ENCODE measurements around the gene DNAH1. TPM values are rescaled to one million over a fixed set of nuclear protein-coding genes. Genes with fewer than 3 reads are reported as not detected.

Gene DNAH1
- total RNA-seq, 1 experiment from 2014 or later = 5.5 TPM

DNA sequence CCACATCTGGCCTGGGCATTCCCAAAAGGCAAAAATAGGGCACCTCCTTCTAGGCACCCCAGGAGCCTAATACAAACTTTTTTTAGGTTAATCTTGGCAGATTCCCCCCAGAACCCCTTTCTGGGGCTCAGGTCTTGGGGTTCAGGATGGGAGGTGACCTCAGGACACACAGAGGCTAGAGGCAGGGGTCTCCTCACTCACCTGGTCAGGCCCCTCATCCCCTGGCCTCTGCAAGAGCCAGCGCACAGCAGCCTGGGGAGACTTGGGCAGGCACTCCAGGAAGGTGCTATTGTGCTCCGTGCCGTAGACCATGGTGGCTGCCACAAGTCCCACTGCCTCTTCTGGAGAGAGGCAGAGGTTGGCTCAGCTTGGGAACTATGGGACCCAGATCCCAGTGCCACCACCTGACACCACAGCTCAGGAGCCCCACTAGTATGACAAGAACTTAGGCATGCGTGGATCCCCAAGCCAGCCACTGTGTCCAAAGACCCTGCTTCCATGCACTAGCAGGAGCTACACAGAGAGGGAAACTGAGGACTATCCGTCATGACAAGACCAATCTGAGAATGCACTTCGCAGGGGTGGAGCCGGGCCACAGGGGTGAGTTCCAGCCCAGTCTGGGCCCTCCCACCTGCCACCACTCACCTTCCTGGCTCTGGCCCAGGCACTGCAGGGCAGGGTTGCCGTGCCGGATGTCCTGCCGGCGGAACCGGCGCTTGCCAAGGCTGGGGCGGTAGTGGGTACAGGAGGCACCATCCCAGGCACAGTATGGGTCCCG, 121.4 kb downstream of the DNAH1 start:
- H3K9me3 ChIP-seq (ENCODE audit: control insufficient read depth in 1 of 2, insufficient read depth in 1 of 2, low read depth in 1 of 2, low read length in 2 of 2) = no peaks in the 10 kb centered on the region
- no peak overlapping the region for H3K4me2 ChIP-seq (ENCODE audit: low read length)
- ChIA-PET CTCF (no interaction called here), RAD21 (ENCODE audit: low non-redundant PET in 1 of 2, low total read pairs in 2 of 2, uncharacterized antibody in 2 of 2, unreplicated experiment in 2 of 2) (no interaction called here), POLR2A (no interaction called here)
- DNase-seq (ENCODE audit: low read depth, low spot score) (no peak), ATAC-seq (no peak)
- no peak overlapping the region for H3K4me3 ChIP-seq (replicated peaks in 1 of 2; ENCODE audit: low read depth in 1 of 2, low read length in 2 of 2)
- intact Hi-C loops (cut with micrococcal nuclease) = no loop called here
- H3K4me1 ChIP-seq (ENCODE audit: control insufficient read depth in 1 of 2, insufficient read depth in 2 of 2, low read length in 2 of 2) = no peaks in the 10 kb centered on the region
- H3K9ac ChIP-seq (ENCODE audit: low read length) = no peak overlapping the region
- H3K79me2 ChIP-seq (ENCODE audit: insufficient read depth, low read length) = no peaks in the 10 kb centered on the region
- no peaks in the 10 kb centered on the region for H4K20me1 ChIP-seq (ENCODE audit: insufficient read depth)
- TF ChIP-seq JUND (IDR thresholded peaks at IDR 0.05) (no peak), CEBPB (IDR thresholded peaks at IDR 0.05; ENCODE audit: low read depth) (no peak), SP1 (IDR thresholded peaks at IDR 0.05; ENCODE audit: low read depth) (no peak), POLR2AphosphoS5 (IDR thresholded peaks at IDR 0.05; ENCODE audit: low read depth, low read length) (no peak), FOSL1 (IDR thresholded peaks at IDR 0.05; ENCODE audit: low read depth) (no peak), EZH2phosphoT487 (IDR thresholded peaks at IDR 0.05; ENCODE audit: borderline replicate concordance) (no peak), ZNF274 (IDR thresholded peaks at IDR 0.05; ENCODE audit: low read depth, low read length) (no peak), EGR1 (IDR thresholded peaks at IDR 0.05; ENCODE audit: low read depth) (no peak), TCF7L2 (IDR thresholded peaks at IDR 0.05; ENCODE audit: borderline replicate concordance, extremely low read depth, insufficient read depth, insufficient read length) (no peak), CBX3 (IDR thresholded peaks at IDR 0.05; ENCODE audit: low read depth) (no peak)
- TF ChIP-seq, protein P1, sequence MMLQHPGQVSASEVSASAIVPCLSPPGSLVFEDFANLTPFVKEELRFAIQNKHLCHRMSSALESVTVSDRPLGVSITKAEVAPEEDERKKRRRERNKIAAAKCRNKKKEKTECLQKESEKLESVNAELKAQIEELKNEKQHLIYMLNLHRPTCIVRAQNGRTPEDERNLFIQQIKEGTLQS (IDR thresholded peaks at IDR 0.05) = no peak
- TF ChIP-seq, protein P2, sequence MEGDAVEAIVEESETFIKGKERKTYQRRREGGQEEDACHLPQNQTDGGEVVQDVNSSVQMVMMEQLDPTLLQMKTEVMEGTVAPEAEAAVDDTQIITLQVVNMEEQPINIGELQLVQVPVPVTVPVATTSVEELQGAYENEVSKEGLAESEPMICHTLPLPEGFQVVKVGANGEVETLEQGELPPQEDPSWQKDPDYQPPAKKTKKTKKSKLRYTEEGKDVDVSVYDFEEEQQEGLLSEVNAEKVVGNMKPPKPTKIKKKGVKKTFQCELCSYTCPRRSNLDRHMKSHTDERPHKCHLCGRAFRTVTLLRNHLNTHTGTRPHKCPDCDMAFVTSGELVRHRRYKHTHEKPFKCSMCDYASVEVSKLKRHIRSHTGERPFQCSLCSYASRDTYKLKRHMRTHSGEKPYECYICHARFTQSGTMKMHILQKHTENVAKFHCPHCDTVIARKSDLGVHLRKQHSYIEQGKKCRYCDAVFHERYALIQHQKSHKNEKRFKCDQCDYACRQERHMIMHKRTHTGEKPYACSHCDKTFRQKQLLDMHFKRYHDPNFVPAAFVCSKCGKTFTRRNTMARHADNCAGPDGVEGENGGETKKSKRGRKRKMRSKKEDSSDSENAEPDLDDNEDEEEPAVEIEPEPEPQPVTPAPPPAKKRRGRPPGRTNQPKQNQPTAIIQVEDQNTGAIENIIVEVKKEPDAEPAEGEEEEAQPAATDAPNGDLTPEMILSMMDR (IDR thresholded peaks at IDR 0.05 in 2 of 3, conservative IDR thresholded peaks at IDR 0.05 in 1 of 3; ENCODE audit: borderline replicate concordance in 1 of 3, insufficient read depth in 1 of 3, low read depth in 2 of 3, low read length in 2 of 3) = no peak
- TF ChIP-seq, protein P3, sequence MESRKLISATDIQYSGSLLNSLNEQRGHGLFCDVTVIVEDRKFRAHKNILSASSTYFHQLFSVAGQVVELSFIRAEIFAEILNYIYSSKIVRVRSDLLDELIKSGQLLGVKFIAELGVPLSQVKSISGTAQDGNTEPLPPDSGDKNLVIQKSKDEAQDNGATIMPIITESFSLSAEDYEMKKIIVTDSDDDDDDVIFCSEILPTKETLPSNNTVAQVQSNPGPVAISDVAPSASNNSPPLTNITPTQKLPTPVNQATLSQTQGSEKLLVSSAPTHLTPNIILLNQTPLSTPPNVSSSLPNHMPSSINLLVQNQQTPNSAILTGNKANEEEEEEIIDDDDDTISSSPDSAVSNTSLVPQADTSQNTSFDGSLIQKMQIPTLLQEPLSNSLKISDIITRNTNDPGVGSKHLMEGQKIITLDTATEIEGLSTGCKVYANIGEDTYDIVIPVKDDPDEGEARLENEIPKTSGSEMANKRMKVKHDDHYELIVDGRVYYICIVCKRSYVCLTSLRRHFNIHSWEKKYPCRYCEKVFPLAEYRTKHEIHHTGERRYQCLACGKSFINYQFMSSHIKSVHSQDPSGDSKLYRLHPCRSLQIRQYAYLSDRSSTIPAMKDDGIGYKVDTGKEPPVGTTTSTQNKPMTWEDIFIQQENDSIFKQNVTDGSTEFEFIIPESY (IDR thresholded peaks at IDR 0.05; ENCODE audit: extremely low read depth, insufficient replicate concordance, low read length) = no peak
- H3K27ac ChIP-seq (ENCODE audit: low read depth, low read length) = no peak overlapping the region
- no TSS peak for BruUV-seq (replicated peaks)
- H2AFZ ChIP-seq (ENCODE audit: low read depth, low read length, poor library complexity, severe bottlenecking) = no peak overlapping the region
- no peaks in the 10 kb centered on the region for H3K9me2 ChIP-seq (ENCODE audit: insufficient read depth)
- H3K36me3 ChIP-seq (ENCODE audit: control insufficient read depth in 1 of 2, insufficient read depth in 2 of 2, low read length in 2 of 2) = no peaks in the 10 kb centered on the region
- no peaks in the 10 kb centered on the region for H3K27me3 ChIP-seq (ENCODE audit: insufficient read depth, low read length)
